Memory B cell (primary cell): ENCODE results near the gene KIRREL3.

ENCODE experiments used
- ATAC-seq: fragments of 150-1000 bp; cut with Tn5 transposase; 2 replicates; pipeline ENCODE4 v1.10.0; 2021; ENCODE audit warnings: low read depth, mild to moderate bottlenecking, moderate library complexity
- DNase-seq, 2 donors: peaks; one replicate each; pipeline ENCODE4 v3.0.0; 2022; ENCODE audit warnings: low spot score in 2 of 2
- H3K27ac Mint-ChIP-seq: one replicate; pipeline ENCODE4 v1.8.0; 2022; ENCODE audit warnings: mild to moderate bottlenecking, moderate library complexity, mixed read lengths
- H3K27me3 Mint-ChIP-seq: one replicate; pipeline ENCODE4 v1.8.0; 2022; ENCODE audit warnings: mixed read lengths
- H3K36me3 Mint-ChIP-seq: one replicate; pipeline ENCODE4 v1.8.0; 2022; ENCODE audit warnings: mild to moderate bottlenecking, mixed read lengths
- H3K4me1 Mint-ChIP-seq: one replicate; pipeline ENCODE4 v1.8.0; 2022; ENCODE audit warnings: mixed read lengths
- H3K4me3 Mint-ChIP-seq: one replicate; pipeline ENCODE4 v1.8.0; 2022; ENCODE audit warnings: mild to moderate bottlenecking, moderate library complexity, mixed read lengths
- H3K9me3 Mint-ChIP-seq: one replicate; pipeline ENCODE4 v1.8.0; 2022; ENCODE audit warnings: mixed read lengths

The KIRREL3 gene

DNA sequence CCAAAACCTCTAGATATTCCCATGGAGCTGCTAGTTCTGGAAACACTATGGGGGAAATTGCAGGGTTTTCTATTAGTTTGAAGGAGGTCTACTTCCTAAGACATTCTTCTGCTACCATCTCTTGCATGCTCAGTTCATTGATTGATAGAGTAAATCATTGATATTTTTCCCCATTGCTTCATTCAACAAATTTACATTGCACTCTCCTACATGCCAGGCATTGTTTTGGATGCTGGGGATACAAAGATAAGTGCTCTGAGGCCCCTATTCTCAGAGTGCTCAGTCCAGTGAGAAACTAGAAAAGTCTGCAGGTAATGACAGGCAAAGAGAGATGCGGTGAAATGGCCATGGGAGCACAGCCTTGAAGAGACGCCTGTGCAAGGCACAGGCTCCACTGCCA lies 313.1 kb downstream of the KIRREL3 start:
- Mint-ChIP-seq H3K36me3 (no peaks in the 10 kb centered on the region), H3K27me3 (peaks cover 5% of the 10 kb centered on the region), H3K9me3 (peaks cover 1% of the 10 kb centered on the region), H3K27ac (no peak overlapping the region), H3K4me3 (no peak overlapping the region), H3K4me1 (no peaks in the 10 kb centered on the region)
- DNase-seq (no peak), ATAC-seq (no peak)

GRCh38 chr11:126686938-126687337 lies 313.6 kb downstream of the KIRREL3 start:
- no peak for DNase-seq
- Mint-ChIP-seq H3K27me3 (peaks cover 5% of the 10 kb centered on the region), H3K9me3 (peaks cover 1% of the 10 kb centered on the region), H3K36me3 (no peaks in the 10 kb centered on the region), H3K4me3 (no peak overlapping the region), H3K27ac (no peak overlapping the region), H3K4me1 (no peaks in the 10 kb centered on the region)
- no peak for ATAC-seq

- no peaks in the 10 kb centered on the region for H3K4me1 Mint-ChIP-seq
These were observed 316.5 kb downstream of the KIRREL3 start for GRCh38 chr11:126683766-126684728.

DNA sequence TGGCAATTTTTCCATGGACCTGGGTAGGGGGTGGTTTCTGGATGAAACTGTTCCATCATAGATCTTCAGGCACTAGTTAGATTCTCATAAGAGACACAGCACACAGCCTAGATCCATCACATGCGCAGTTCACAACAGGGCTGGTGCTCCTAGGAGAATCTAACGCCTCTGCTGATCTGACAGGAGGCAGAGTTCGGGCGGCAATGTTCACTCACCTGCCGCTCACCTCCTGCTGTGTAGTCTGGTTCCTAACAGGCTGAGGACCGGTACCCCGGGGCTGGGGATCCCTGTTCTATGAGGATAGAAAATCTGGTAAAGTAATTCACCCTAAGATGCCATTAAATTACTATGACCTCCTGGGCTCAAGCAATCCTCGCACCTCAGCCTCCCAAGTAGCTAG lies 318.0 kb downstream of the KIRREL3 start:
- ATAC-seq (no peak), DNase-seq (no peak)
- H3K9me3 Mint-ChIP-seq: no peaks in the 10 kb centered on the region
- H3K27me3 Mint-ChIP-seq: peaks cover 2% of the 10 kb centered on the region
- no peaks in the 10 kb centered on the region for H3K4me1 Mint-ChIP-seq
- no peak overlapping the region for H3K27ac Mint-ChIP-seq
- no peaks in the 10 kb centered on the region for H3K36me3 Mint-ChIP-seq
- H3K4me3 Mint-ChIP-seq: no peak overlapping the region

More at GRCh38 chr11:126683766-126684728, 316.5 kb downstream of the KIRREL3 start:
- Mint-ChIP-seq H3K27ac (no peak overlapping the region), H3K36me3 (no peaks in the 10 kb centered on the region), H3K27me3 (peaks cover 2% of the 10 kb centered on the region), H3K4me3 (no peak overlapping the region), H3K9me3 (no peaks in the 10 kb centered on the region)
- no peak for DNase-seq
- ATAC-seq: no peak

DNA sequence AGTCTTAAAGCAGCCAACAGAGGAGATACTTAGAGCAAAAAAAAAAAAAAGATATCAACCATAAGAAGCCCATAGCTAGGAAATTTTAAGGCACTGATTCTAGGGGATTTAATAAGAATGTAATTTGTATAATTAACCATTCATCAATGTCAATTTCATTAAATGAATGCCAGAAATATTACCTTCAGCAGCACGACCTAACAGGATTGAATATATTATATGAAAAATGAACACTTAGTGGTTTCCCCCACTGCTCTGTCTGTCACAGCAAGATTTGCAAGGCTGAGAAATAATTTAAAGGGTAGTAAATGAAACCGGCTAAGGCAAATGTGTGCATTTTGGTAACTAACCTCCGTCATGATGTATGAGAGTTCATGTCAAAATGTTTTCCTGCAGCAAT lies 319.9 kb downstream of the KIRREL3 start:
- no peak for ATAC-seq
- Mint-ChIP-seq H3K9me3 (peaks cover 1% of the 10 kb centered on the region), H3K4me3 (no peak overlapping the region), H3K27me3 (peaks cover 1% of the 10 kb centered on the region), H3K4me1 (no peaks in the 10 kb centered on the region), H3K27ac (no peak overlapping the region), H3K36me3 (no peaks in the 10 kb centered on the region)
- DNase-seq: no peak

DNA sequence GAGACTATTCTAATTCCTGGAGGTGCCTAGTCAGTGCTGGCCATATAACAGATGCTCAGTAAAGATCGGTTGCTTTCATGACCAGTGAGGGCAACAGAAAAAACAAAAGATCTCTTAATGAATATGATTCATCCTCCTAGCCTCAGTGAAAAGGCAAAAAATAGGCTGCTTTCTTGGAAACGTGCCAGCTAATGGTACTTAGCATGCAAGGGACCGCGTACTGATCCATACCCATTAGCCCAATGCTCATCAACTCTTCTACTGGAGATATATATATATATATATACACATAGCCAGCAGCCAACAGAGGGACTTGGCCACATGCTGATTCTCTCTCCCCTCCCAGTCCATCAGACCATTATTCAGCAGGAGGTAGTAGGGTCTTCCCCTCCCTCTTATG lies 320.4 kb downstream of the KIRREL3 start:
- Mint-ChIP-seq H3K27me3 (peaks cover 3% of the 10 kb centered on the region), H3K4me3 (no peak overlapping the region), H3K36me3 (no peaks in the 10 kb centered on the region), H3K4me1 (no peaks in the 10 kb centered on the region), H3K9me3 (peaks cover 2% of the 10 kb centered on the region), H3K27ac (no peak overlapping the region)
- DNase-seq (no peak), ATAC-seq (no peak)

DNA sequence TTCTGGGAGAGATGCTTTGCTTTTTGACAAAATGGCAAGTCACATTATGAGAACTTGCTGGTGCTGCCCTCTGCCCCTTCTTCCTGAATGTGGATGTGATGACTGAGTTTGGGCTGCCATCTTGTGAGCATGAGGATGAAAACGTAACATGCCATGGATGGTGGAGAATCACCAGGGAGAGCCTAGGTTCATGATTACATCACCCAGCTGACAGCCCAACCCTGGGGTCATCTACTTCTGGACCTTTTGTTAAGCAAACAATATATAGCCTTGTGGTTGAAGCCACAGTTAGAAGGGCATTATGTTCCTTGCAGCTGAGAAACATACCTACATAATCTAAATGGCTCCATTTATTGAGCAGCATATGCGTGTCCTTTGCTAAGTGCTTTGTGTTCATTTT lies 321.5 kb downstream of the KIRREL3 start:
- Mint-ChIP-seq H3K36me3 (no peaks in the 10 kb centered on the region), H3K27ac (no peak overlapping the region), H3K27me3 (peaks cover 3% of the 10 kb centered on the region), H3K4me1 (no peaks in the 10 kb centered on the region), H3K4me3 (no peak overlapping the region), H3K9me3 (peaks cover 2% of the 10 kb centered on the region)
- ATAC-seq: no peak
- no peak for DNase-seq

GRCh38 chr11:126676536-126676935 lies 324.0 kb downstream of the KIRREL3 start:
- DNase-seq: no peak
- no peaks in the 10 kb centered on the region for H3K4me1 Mint-ChIP-seq
- H3K4me3 Mint-ChIP-seq: no peak overlapping the region
- H3K27ac Mint-ChIP-seq: no peak overlapping the region
- no peak for ATAC-seq
- H3K36me3 Mint-ChIP-seq: no peaks in the 10 kb centered on the region
- peaks cover 2% of the 10 kb centered on the region for H3K9me3 Mint-ChIP-seq
- peaks cover 3% of the 10 kb centered on the region for H3K27me3 Mint-ChIP-seq

DNA sequence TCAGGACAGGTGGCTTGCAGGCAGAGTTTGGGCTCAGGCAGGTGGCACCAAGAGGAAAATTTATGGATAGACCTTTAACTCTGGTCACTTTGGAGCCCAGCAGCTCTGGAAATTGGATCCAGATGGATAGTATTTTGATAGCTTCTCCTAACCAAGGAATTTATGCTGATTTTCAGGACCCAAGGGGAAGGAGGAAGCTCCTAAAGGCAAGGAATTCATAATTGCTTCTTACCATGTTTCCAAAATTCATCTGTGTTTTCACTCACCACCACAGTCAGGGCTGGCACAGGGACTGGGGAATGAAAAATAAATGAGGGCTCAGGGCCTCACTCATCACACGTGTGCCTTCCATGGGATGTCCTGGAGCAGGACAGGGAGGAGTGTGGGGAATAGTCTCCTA lies 327.3 kb downstream of the KIRREL3 start:
- DNase-seq (no peak), ATAC-seq (no peak)
- peaks cover 9% of the 10 kb centered on the region for H3K27me3 Mint-ChIP-seq
- no peak overlapping the region for H3K27ac Mint-ChIP-seq
- H3K9me3 Mint-ChIP-seq: peaks cover 2% of the 10 kb centered on the region
- no peaks in the 10 kb centered on the region for H3K4me1 Mint-ChIP-seq
- no peak overlapping the region for H3K4me3 Mint-ChIP-seq
- no peaks in the 10 kb centered on the region for H3K36me3 Mint-ChIP-seq

GRCh38 chr11:126669416-126669815 lies 331.2 kb downstream of the KIRREL3 start:
- ATAC-seq (no peak), DNase-seq (no peak)
- Mint-ChIP-seq H3K27me3 (peaks cover 8% of the 10 kb centered on the region), H3K36me3 (no peaks in the 10 kb centered on the region), H3K4me1 (no peaks in the 10 kb centered on the region), H3K9me3 (no peaks in the 10 kb centered on the region), H3K27ac (no peak overlapping the region), H3K4me3 (no peak overlapping the region)

DNA sequence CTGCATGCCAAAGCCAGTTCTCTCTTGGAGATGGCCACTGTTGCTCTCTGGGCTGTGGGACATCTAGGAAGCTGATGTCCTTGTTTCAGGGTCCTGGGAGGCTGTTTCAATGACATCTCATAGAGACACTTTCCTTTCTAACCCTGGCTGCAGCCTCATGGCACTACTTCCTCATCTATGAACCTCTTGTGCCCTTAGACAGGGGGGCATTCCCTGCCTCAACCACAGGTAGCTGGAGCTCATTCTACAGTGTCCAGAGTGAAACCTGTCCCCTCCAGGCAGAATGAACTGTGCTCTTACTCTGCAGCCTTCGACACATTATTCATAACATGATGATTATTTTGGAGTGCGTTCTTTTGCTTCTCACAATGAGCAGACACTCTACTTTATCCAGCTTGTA lies 335.9 kb downstream of the KIRREL3 start:
- H3K27me3 Mint-ChIP-seq: peaks cover 9% of the 10 kb centered on the region
- no peaks in the 10 kb centered on the region for H3K9me3 Mint-ChIP-seq
- no peak overlapping the region for H3K27ac Mint-ChIP-seq
- H3K36me3 Mint-ChIP-seq: no peaks in the 10 kb centered on the region
- DNase-seq (no peak), ATAC-seq (no peak)
- no peak overlapping the region for H3K4me3 Mint-ChIP-seq
- H3K4me1 Mint-ChIP-seq: no peaks in the 10 kb centered on the region

GRCh38 chr11:126663749-126664592 lies 336.6 kb downstream of the KIRREL3 start:
- Mint-ChIP-seq H3K27me3 (peaks cover 6% of the 10 kb centered on the region), H3K4me3 (no peak overlapping the region), H3K27ac (no peak overlapping the region), H3K9me3 (no peaks in the 10 kb centered on the region), H3K36me3 (no peaks in the 10 kb centered on the region), H3K4me1 (no peaks in the 10 kb centered on the region)
- DNase-seq: no peak
- ATAC-seq: no peak

GRCh38 chr11:126662035-126662790 lies 338.4 kb downstream of the KIRREL3 start:
- Mint-ChIP-seq H3K4me1 (no peaks in the 10 kb centered on the region), H3K36me3 (no peaks in the 10 kb centered on the region), H3K27me3 (peaks cover 7% of the 10 kb centered on the region), H3K27ac (no peak overlapping the region), H3K9me3 (no peaks in the 10 kb centered on the region), H3K4me3 (no peak overlapping the region)
- ATAC-seq (no peak), DNase-seq (no peak)
